ENCODE data around the gene ADAM23. TPM values are rescaled to one million over a fixed set of nuclear protein-coding genes. Genes with fewer than 3 reads are reported as not detected.

ADAM23 gene
- total RNA-seq, 4 donors from 2014 or later = 0.12 to 0.39 TPM; not detected in 2

DNA sequence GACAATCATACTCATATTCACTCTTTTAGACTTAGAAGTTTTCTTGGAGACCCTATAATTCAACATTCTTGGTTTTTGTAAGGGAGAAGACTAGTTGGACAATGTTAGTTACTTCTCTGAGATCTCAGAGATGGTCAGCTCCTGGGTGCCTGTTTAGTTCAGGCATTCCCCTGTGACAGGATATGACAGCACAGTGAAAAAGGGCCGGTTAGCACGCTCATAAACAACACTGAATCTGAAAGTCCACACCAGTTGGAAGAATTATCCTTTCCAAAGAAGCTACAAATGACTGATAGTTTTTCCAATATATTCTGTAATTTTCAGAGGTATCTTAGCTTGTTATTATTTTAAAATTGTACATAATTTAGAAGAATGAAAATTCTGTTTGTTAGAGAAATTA is 75.7 kb downstream of the ADAM23 start:
- H3K4me3 ChIP-seq (ENCODE audit: low read depth, poor library complexity, severe bottlenecking) = no peak overlapping the region
- 84% methylated on average over 2 of the region's 2 CpGs for WGBS, 2 donors
- TF ChIP-seq, protein P1, sequence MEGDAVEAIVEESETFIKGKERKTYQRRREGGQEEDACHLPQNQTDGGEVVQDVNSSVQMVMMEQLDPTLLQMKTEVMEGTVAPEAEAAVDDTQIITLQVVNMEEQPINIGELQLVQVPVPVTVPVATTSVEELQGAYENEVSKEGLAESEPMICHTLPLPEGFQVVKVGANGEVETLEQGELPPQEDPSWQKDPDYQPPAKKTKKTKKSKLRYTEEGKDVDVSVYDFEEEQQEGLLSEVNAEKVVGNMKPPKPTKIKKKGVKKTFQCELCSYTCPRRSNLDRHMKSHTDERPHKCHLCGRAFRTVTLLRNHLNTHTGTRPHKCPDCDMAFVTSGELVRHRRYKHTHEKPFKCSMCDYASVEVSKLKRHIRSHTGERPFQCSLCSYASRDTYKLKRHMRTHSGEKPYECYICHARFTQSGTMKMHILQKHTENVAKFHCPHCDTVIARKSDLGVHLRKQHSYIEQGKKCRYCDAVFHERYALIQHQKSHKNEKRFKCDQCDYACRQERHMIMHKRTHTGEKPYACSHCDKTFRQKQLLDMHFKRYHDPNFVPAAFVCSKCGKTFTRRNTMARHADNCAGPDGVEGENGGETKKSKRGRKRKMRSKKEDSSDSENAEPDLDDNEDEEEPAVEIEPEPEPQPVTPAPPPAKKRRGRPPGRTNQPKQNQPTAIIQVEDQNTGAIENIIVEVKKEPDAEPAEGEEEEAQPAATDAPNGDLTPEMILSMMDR (IDR thresholded peaks at IDR 0.05) = no peak
- TF ChIP-seq POLR2A (IDR thresholded peaks at IDR 0.05) = no peak
- no peak for DNase-seq (ENCODE audit: low spot score in 2 of 2)
- intact Hi-C loops (cut with DNase I; ENCODE audit: low total_unique reads) = no loop called here

DNA sequence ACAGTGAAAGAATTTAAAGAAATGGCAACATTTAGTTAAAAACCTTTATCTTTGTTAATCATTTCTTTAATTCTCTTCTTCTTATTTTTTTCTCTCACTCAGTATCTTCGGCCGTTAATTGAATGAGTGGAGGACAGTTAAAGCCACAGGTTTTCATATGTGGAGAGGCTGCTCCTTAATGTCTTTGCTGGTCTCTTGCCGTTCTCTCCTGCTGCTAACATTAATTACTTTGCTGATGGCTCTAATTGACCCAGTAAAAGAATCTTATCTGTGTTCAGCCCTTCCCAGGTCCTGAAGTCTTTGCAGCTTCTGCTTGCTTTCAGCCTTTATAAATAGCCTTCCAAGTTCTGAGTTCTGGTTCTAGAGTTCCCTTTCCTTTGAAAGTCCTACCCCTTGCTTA is 77.1 kb downstream of the ADAM23 start:
- DNase-seq (ENCODE audit: low spot score in 2 of 2) = no peak
- H3K4me3 ChIP-seq (ENCODE audit: low read depth, poor library complexity, severe bottlenecking) = no peak overlapping the region
- TF ChIP-seq, protein P1 (IDR thresholded peaks at IDR 0.05) = no peak
- TF ChIP-seq POLR2A (IDR thresholded peaks at IDR 0.05) = no peak
- intact Hi-C loops (cut with DNase I; ENCODE audit: low total_unique reads) = no loop called here
- whole genome bisulfite sequencing, 2 donors = 81 to 84% methylated on average over 3 of the region's 3 CpGs

DNA sequence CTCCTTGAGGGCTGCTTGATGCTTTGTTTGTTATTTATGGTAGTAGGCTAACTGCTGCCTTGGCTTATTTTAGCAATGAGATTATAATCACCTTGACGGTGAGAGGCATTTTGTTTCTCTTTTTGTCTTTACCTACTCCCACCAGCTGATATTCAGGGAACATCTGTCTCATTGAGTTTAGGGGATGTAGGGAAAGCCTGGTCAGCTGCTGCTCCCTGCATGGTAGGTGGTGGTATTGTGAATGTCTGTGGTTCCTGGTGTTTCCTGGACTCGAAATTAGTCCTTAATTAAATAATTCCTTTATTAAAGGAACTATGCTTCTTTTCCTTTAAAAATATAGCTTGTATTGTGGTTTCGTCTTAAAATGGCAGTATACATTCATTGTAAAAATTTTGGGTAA is 77.8 kb downstream of the ADAM23 start:
- DNase-seq (ENCODE audit: low spot score in 2 of 2) = no peak
- TF ChIP-seq, protein P1 (IDR thresholded peaks at IDR 0.05) = no peak
- TF ChIP-seq POLR2A (IDR thresholded peaks at IDR 0.05) = no peak
- no peak overlapping the region for H3K4me3 ChIP-seq (ENCODE audit: low read depth, poor library complexity, severe bottlenecking)
- intact Hi-C loops (cut with DNase I; ENCODE audit: low total_unique reads) = no loop called here
- 61 to 71% methylated on average over 3 of the region's 3 CpGs for WGBS, 2 donors

DNA sequence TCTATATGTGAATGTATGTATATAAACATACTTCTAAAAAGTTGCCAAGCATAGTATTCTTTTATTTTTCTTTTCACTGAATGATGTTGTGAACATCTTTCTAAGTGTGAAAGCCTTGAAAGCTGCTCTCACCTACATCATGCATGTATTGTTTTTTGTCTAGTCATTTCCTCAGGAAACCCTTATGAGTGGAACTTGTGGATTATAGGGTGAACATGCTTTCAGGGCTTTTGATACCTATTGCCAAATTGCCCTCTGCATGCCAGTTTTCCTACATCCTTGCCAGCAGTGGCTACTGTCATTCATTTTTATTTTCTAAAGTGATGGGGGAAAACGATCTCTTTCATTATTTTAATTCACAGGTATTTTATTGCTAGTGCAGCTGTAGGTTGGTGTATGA is 78.3 kb downstream of the ADAM23 start:
- DNase-seq (ENCODE audit: low spot score in 2 of 2) = no peak
- intact Hi-C loops (cut with DNase I; ENCODE audit: low total_unique reads) = no loop called here
- H3K4me3 ChIP-seq (ENCODE audit: low read depth, poor library complexity, severe bottlenecking) = no peak overlapping the region
- WGBS, 2 donors = 48 to 50% methylated on average over 1 of the region's 1 CpG
- no peak for TF ChIP-seq POLR2A (IDR thresholded peaks at IDR 0.05)
- TF ChIP-seq, protein P1 (IDR thresholded peaks at IDR 0.05) = no peak

DNA sequence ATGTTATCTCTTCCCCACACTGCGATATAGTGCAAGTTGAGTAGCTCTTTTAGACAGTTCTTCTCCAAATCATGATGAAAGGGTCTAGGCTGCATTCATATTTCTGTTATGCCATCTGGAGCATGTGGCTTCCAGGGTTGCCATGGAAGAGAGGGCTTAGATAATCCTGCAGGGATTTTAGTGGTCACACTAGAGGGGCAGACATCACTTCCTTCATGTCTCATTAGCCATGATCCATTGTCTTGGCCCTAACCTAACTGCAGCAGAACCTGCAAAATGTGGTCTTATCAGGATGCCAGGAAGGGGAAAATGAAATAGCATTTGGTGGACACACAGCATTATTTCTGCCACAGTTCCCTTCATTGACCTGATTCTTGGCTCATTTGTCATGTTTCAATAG is 83.1 kb downstream of the ADAM23 start:
- WGBS, 2 donors = 40 to 86% methylated on average over 1 of the region's 1 CpG
- intact Hi-C loops (cut with DNase I; ENCODE audit: low total_unique reads) = no loop called here
- TF ChIP-seq, protein P1 (IDR thresholded peaks at IDR 0.05) = no peak
- TF ChIP-seq POLR2A (IDR thresholded peaks at IDR 0.05) = no peak
- no peak overlapping the region for H3K4me3 ChIP-seq (ENCODE audit: low read depth, poor library complexity, severe bottlenecking)
- DNase-seq (ENCODE audit: low spot score in 2 of 2) = no peak

DNA sequence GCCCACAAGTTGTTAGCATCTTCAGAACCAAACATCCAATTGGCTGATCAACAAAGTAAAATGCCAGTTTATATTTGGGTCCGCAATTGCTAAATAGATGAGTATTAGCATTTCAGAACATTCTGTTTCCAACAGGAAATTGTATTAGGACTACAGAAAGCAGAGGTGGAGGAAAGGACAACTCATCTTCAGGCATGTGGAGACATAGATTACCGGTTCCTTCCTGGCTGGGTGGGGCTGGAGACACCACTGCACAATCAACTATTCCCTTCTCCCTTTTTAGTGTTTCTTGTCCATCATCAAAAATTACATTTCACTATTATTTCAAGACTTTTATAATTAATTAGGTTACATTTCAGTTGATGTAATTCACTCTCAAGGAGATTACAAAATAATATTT is 83.8 kb downstream of the ADAM23 start:
- intact Hi-C loops (cut with DNase I; ENCODE audit: low total_unique reads) = no loop called here
- TF ChIP-seq, protein P1 (IDR thresholded peaks at IDR 0.05) = no peak
- TF ChIP-seq POLR2A (IDR thresholded peaks at IDR 0.05) = no peak
- no peak overlapping the region for H3K4me3 ChIP-seq (ENCODE audit: low read depth, poor library complexity, severe bottlenecking)
- no peak for DNase-seq (ENCODE audit: low spot score in 2 of 2)
- 63 to 71% methylated on average over 2 of the region's 2 CpGs for WGBS, 2 donors

Data from lower leg skin (tissue), 4 donors.